CD14-positive monocyte (primary cell): ENCODE data around the gene ANKRD13A. TPM values are rescaled to one million over a fixed set of nuclear protein-coding genes. Genes with fewer than 3 reads are reported as not detected.

Source experiments
- DNase-seq, 3 donors: peaks; one replicate each; pipeline ENCODE4 v3.0.0-alpha.2; 2011 to 2022
- H2AFZ ChIP-seq: 2 replicates; pipeline ENCODE4 v1.6.0; 2012; ENCODE audit warnings: mild to moderate bottlenecking, low read depth, low read length, inconsistent platforms; ENCODE audit not compliant: insufficient read depth, poor library complexity, severe bottlenecking
- H3K27ac ChIP-seq, 2 donors: 1 replicate in 1 of 2; 2 replicates in 1 of 2; pipeline ENCODE4 v1.5.1; 2012 to 2013; ENCODE audit warnings: low read length in 2 of 2, control low read depth in 1 of 2, inconsistent platforms in 1 of 2, low read depth in 1 of 2, mild to moderate bottlenecking in 1 of 2
- H3K27me3 ChIP-seq, 2 donors: one replicate each; pipeline versions ENCODE4 v1.6.0 to v1.6.1; 2011 to 2013; ENCODE audit warnings: low read length in 2 of 2; ENCODE audit not compliant: control insufficient read depth in 2 of 2, insufficient read depth in 2 of 2
- H3K36me3 ChIP-seq, 2 donors: replicated peaks in 1 of 2; 1 replicate in 1 of 2; 2 replicates in 1 of 2; pipeline versions ENCODE4 v1.5.1 to v1.6.1; 2012 to 2013; ENCODE audit warnings: low read length in 2 of 2, control low read depth in 1 of 2, inconsistent platforms in 1 of 2, mild to moderate bottlenecking in 1 of 2; ENCODE audit not compliant: insufficient read depth in 2 of 2, control insufficient read depth in 1 of 2
- H3K4me1 ChIP-seq, 2 donors: 1 replicate in 1 of 2; 2 replicates in 1 of 2; pipeline versions ENCODE4 v1.5.1 to v1.6.1; 2012 to 2013; ENCODE audit warnings: low read length in 2 of 2, control low read depth in 1 of 2, inconsistent platforms in 1 of 2, mild to moderate bottlenecking in 1 of 2, moderate library complexity in 1 of 2; ENCODE audit not compliant: insufficient read depth in 2 of 2, control insufficient read depth in 1 of 2
- H3K4me2 ChIP-seq: replicated peaks from 2 replicates; pipeline ENCODE3; 2012; ENCODE audit warnings: low read length, moderate library complexity, mild to moderate bottlenecking; ENCODE audit not compliant: poor library complexity, severe bottlenecking; ENCODE audit errors: extremely low read depth
- H3K4me3 ChIP-seq, 3 experiments: fragments of 200-600 bp in 1 of 3; sonication (generic) in 1 of 3; replicated peaks in 1 of 3; 1 replicate in 2 of 3; 2 replicates in 1 of 3; pipeline ENCODE4 v1.5.1; 2011 to 2013; ENCODE audit warnings: low read length in 3 of 3, mild to moderate bottlenecking in 3 of 3, control low read depth in 2 of 3, low read depth in 2 of 3, inconsistent platforms in 1 of 3, moderate library complexity in 1 of 3
- H3K79me2 ChIP-seq: 2 replicates; pipeline ENCODE4 v1.6.0; 2012; ENCODE audit warnings: mild to moderate bottlenecking, control low read depth, inconsistent platforms, low read length, moderate library complexity; ENCODE audit not compliant: insufficient read depth
- H3K9ac ChIP-seq: 2 replicates; pipeline ENCODE4 v1.6.0; 2017; ENCODE audit warnings: low read length, mild to moderate bottlenecking; ENCODE audit not compliant: insufficient read depth, poor library complexity, severe bottlenecking
- H3K9me3 ChIP-seq, 2 donors: replicated peaks in 1 of 2; 1 replicate in 1 of 2; 2 replicates in 1 of 2; pipeline versions ENCODE4 v1.5.1 to v1.6.1; 2012 to 2013; ENCODE audit warnings: low read length in 2 of 2, control low read depth in 1 of 2; ENCODE audit not compliant: control insufficient read depth in 1 of 2, insufficient read depth in 1 of 2
- H4K20me1 ChIP-seq: 2 replicates; pipeline ENCODE4 v1.6.0; 2012; ENCODE audit warnings: mild to moderate bottlenecking, low read length, control low read depth, moderate library complexity; ENCODE audit not compliant: insufficient read depth
- H3K27ac Mint-ChIP-seq, 7 donors: one replicate each; pipeline ENCODE4 v1.8.0; 2020; ENCODE audit warnings: mild to moderate bottlenecking in 7 of 7, mixed read lengths in 7 of 7, moderate library complexity in 6 of 7, inconsistent platforms in 2 of 7
- H3K27me3 Mint-ChIP-seq, 3 donors: one replicate each; pipeline ENCODE4 v1.8.0; 2021 to 2022; ENCODE audit warnings: low read depth in 3 of 3, mild to moderate bottlenecking in 3 of 3, mixed read lengths in 3 of 3, moderate library complexity in 3 of 3, inconsistent platforms in 1 of 3
- H3K36me3 Mint-ChIP-seq, 2 donors: one replicate each; pipeline ENCODE4 v1.8.0; 2020; ENCODE audit warnings: mixed read lengths in 2 of 2, inconsistent platforms in 1 of 2, mild to moderate bottlenecking in 1 of 2
- H3K4me1 Mint-ChIP-seq: one replicate; pipeline ENCODE4 v1.8.0; 2020; ENCODE audit warnings: mild to moderate bottlenecking, mixed read lengths
- H3K4me3 Mint-ChIP-seq, 2 donors: one replicate each; pipeline ENCODE4 v1.8.0; 2020; ENCODE audit warnings: mild to moderate bottlenecking in 2 of 2, mixed read lengths in 2 of 2, moderate library complexity in 1 of 2
- H3K9me3 Mint-ChIP-seq, 7 donors: one replicate each; pipeline ENCODE4 v1.8.0; 2020 to 2022; ENCODE audit warnings: mixed read lengths in 7 of 7, mild to moderate bottlenecking in 6 of 7, moderate library complexity in 6 of 7, inconsistent platforms in 2 of 7
- WGBS: methylation state at CpG from one replicate; pipeline ENCODE4 v1.1.5; 2013; ENCODE audit warnings: missing lambda C conversion rate; ENCODE audit not compliant: insufficient coverage; 5-methylcytosine and 5-hydroxymethylcytosine counted together
- intact Hi-C, 2 donors: fragments of 100-400 bp; cut with micrococcal nuclease; formaldehyde crosslinking; loops; one replicate each; pipeline versions ENCODE4 v1.15.0 to v1.15.1; 2023
- polyA plus RNA-seq, 3 donors: library from polyadenylated mRNA; depleted of rRNA in 1 of 3; unstranded in 2 of 3; stranded (reverse) in 1 of 3; fragments of 300-500 nt in 2 of 3; fragments of >200 nt in 1 of 3; fragmentation: Illumina TruSeq in 2 of 3; gene quantifications; 1 replicate in 2 of 3; 2 replicates in 1 of 3; pipeline ENCODE4 v1.2.3, GENCODE V29; 2012 to 2021
- small RNA-seq: library from RNA; depleted of rRNA; stranded (forward); fragments of <200 nt; gene quantifications from one replicate; pipeline ENCODE3, GENCODE V24; 2012; ENCODE audit warnings: low read depth; ENCODE audit not compliant: insufficient read length
- TF ChIP-seq, protein P1 (sequence below): fragments of 200-600 bp; IDR thresholded peaks from one replicate; pipeline ENCODE4 v1.8.0; 2022; ENCODE audit warnings: antibody characterized with exemption, mild to moderate bottlenecking

The ANKRD13A gene
- polyA plus RNA-seq, 3 donors, result 42.8 to 89.3 (median 46.8) TPM

DNA sequence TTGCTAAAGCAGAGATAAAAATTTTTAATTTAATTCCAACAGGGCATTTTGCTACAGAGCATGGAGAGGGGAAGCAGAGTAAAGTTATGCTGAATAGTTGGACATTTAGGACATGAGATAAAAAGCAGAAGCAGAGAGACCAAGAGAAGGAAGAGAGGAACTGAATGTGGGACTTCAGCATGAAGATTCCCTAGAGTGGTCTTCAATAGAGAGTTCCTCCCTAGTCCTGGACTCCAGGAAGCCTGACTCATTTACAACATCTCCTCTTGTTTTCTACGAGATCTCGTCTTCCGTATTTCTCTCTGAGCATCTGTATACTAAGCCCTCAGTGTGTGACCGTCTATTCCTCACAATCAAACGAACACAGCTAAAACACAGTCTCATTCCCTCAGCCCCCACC, 89.7 kb downstream of the ANKRD13A start:
- H3K27me3 Mint-ChIP-seq, result peaks cover 0 to 7% (median 4%) of the 10 kb centered on the region in 3 donors
- peak overlapping the region; percentile 24 for H2AFZ ChIP-seq
- DNase-seq, result peak; percentile 59 to 84 (median 84)
- TF ChIP-seq, protein P1, sequence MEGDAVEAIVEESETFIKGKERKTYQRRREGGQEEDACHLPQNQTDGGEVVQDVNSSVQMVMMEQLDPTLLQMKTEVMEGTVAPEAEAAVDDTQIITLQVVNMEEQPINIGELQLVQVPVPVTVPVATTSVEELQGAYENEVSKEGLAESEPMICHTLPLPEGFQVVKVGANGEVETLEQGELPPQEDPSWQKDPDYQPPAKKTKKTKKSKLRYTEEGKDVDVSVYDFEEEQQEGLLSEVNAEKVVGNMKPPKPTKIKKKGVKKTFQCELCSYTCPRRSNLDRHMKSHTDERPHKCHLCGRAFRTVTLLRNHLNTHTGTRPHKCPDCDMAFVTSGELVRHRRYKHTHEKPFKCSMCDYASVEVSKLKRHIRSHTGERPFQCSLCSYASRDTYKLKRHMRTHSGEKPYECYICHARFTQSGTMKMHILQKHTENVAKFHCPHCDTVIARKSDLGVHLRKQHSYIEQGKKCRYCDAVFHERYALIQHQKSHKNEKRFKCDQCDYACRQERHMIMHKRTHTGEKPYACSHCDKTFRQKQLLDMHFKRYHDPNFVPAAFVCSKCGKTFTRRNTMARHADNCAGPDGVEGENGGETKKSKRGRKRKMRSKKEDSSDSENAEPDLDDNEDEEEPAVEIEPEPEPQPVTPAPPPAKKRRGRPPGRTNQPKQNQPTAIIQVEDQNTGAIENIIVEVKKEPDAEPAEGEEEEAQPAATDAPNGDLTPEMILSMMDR, result no peak
- peaks cover 49% of the 10 kb centered on the region for H3K4me1 Mint-ChIP-seq
- intact Hi-C loops, result no loop called here
- H3K4me3 ChIP-seq, result peak overlapping the region in 2 of 3 experiments; percentile 4 to 52
- H3K27ac ChIP-seq, result peak overlapping the region; percentile 68 to 72
- H3K4me1 ChIP-seq, result peaks cover 53 to 57% of the 10 kb centered on the region in 2 donors
- no peaks in the 10 kb centered on the region for H4K20me1 ChIP-seq
- whole genome bisulfite sequencing, result 0% methylated on average over 5 of the region's 5 CpGs
- H3K36me3 Mint-ChIP-seq, result peaks cover 0 to 3% of the 10 kb centered on the region in 2 donors
- H3K9me3 ChIP-seq, result no peaks in the 10 kb centered on the region
- no peak overlapping the region for H3K9ac ChIP-seq
- peak overlapping the region; percentile 62 for H3K4me2 ChIP-seq
- peak overlapping the region; percentile 78 to 93 (median 91) for H3K27ac Mint-ChIP-seq
- H3K27me3 ChIP-seq, result no peaks in the 10 kb centered on the region
- no peaks in the 10 kb centered on the region for H3K36me3 ChIP-seq
- H3K9me3 Mint-ChIP-seq, result peaks cover 0 to 3% (median 0%) of the 10 kb centered on the region in 7 donors
- no peaks in the 10 kb centered on the region for H3K79me2 ChIP-seq
- peak overlapping the region in 1 of 2 donors; percentile 63 for H3K4me3 Mint-ChIP-seq

Small RNA genes within 50 kb of the gene (small RNA-seq; reads per million reads assigned to genes)
- gene AC007546.2, result not detected

Other genes starting within 250 kb of the ANKRD13A start
- gene TRPV4, start 166.0 kb upstream of the ANKRD13A start, polyA plus RNA-seq, result 1 to 10 TPM in 2 of 3 donors, under 1 TPM in 1; 0.64 to 3.1 (median 2.0) TPM
- 10 to 100 TPM; 46.2 to 65.9 (median 51.7) TPM for gene GLTP, start 118.9 kb upstream of the ANKRD13A start, polyA plus RNA-seq
- 10 to 100 TPM in 1 of 3 donors, 1 to 10 TPM in 2; 2.6 to 24.5 (median 7.3) TPM for gene TCHP, start 99.2 kb upstream of the ANKRD13A start, polyA plus RNA-seq
- 100 to 1,000 TPM in 1 of 3 donors, 10 to 100 TPM in 2; 75.8 to 139 (median 98.8) TPM for gene GIT2, start 3.1 kb upstream of the ANKRD13A start, polyA plus RNA-seq
- gene C12orf76, start 49.1 kb downstream of the ANKRD13A start, polyA plus RNA-seq, result 10 to 100 TPM in 2 of 3 donors, 1 to 10 TPM in 1; 9.3 to 19.4 (median 10.6) TPM
- gene IFT81, start 124.9 kb downstream of the ANKRD13A start, polyA plus RNA-seq, result under 1 TPM; 0.39 to 0.97 (median 0.47) TPM